ENCODE results near the gene KSR1.

KSR1 gene

DNA sequence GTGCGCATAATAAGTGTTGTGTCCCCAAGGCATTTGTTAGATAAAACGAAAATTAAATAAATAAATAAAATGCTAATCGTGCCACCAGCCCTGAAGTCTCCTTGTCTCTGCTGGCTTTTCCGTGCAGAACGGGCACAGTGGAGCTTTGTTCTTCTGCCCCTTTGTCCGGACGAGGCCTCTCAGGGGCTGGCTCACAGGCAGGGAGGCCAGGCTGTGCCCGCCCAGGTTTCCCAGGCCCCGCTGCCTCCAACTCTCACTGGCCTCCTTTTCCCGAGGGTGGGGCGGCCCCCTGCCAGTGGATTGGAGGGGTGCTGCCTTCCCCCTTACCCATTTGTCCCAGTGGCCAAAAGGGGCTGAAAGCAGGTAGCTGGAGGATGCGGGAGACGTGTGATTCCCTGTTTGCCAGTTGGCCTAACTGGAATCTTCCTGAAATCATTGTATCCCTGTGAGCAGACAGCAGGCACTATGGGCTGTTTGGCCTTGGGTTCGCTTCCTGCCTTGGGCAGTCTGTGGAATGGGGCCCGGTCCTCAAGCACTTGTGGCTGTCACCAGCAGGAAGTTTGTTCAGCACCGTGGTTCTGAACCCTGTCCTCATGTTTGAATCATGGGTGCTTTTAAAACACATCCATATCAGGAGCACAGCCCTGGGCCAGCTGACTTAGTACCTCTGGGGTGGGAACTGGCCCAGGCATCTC lies 64.4 kb downstream of the KSR1 start:
- no peak for DNase-seq

DNA sequence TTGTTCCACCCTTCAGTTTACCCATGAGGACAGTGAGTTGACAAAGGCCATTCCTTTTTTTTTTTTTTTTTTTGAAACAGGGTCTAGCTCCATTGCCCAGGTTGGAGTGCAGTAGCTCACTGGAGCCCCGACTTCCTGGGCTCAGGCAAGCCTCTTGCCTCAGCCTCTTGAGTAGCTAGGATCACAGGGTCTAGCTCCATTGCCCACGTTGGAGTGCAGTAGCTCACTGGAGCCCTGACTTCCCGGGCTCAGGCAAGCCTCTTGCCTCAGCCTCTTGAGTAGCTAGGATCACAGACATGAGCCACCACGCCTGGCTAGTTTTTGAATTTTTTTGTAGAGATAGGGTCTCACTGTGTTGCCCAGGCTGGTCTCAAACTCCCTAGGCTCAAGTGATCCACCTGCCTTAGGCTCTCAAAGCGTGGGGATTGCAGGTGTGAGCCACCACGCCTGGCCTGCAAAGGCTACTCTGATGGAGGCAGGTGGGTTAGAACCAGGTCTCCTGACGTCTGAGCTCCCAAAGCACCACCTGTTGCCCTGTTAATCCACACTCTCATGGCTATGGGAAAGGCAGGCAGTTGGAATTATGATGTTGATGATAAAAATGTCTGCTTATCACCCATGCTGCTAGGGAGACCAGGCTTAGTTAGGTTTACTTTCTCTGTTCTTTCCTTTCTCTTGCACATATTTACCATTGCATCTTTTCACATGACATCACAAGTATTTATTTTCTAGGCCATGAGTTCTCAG lies 65.2 kb downstream of the KSR1 start:
- no peak for DNase-seq

DNA sequence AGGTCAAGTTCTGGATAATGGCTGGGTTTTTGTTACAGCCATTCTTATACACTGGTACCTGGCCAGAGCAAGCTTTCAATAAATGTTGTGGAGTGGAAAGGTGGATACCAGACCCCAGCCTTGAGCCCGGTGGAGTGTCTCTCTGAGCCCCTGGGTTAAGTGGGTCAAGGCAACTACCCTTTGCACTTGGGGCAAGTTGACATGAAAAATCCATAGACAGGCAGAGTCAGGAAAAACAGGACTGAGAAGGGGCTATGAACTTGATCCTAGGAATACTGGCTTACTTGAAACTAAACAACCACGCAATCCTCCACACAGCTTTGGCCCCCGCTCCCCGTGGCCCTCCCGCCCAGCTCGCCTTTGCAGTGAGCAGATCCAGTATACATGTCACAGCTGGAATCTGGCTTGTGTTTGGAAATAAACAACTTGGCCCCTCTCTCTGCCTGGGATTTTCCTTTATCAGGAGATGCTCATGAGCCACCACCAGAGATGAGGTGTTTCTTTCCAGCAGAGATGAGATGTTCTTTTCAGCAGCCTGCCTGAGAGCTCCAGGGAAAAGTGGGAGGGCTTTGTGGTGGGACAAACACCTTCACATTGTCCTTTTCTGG lies 65.9 kb downstream of the KSR1 start:
- no peak for DNase-seq

DNA sequence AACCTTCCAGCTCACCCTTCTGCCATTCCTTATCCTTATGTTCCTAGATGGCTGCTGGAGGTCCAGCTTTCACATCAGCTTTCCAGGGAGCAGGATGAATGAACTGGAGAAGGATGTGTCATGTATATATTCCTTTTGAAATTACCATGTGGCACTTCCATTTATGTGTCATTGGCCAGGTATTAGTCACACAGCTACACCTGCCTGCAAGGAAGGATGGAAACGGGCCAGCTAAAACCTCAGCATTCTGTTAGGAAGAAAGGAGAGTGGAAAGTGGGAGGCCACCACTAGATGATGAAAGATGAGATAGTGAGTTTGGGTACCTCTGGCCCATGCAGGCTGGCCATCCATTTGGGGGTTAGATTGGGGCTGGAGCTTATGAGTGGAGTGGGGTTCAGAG lies 67.5 kb downstream of the KSR1 start:
- no peak for DNase-seq

DNA sequence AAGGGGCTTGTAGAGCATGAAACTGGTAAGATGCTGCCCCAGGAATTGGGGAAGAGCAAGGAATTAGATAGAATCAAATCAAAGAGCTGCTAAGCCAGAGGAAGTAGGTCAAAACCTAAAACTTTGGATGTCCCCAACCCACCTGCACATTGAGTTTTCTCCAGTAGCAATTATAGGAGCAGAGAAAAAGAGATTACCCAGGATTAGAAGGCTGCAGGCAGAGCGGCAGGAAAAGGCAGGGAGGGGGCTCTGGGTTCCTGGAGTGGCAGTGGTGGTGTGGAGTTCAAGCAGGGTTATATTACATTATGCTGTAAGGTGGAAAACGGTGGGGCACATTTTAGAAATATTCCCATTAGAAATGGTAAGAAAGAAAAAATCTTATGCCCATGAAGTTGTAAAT lies 68.3 kb downstream of the KSR1 start:
- DNase-seq = no peak

DNA sequence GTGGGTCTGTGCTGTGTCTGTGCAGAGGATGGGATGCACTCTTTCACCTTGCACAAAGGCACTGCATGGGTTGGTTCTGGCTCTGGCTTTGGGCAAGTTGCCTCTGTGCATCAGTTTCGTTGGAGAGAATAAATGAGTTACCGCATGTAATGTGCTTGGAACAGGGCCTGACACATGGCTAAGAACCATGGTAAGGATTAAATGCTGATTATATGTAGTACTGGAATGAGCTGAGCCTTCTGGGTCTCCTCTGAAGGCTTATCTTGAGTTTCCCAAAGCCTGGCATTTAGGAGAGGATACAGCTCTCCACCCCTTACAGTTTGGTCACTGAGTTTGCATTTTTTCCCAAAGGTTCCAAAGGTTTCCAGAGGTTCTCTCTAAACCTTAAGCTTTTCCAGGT lies 69.1 kb downstream of the KSR1 start:
- no peak for DNase-seq

DNA sequence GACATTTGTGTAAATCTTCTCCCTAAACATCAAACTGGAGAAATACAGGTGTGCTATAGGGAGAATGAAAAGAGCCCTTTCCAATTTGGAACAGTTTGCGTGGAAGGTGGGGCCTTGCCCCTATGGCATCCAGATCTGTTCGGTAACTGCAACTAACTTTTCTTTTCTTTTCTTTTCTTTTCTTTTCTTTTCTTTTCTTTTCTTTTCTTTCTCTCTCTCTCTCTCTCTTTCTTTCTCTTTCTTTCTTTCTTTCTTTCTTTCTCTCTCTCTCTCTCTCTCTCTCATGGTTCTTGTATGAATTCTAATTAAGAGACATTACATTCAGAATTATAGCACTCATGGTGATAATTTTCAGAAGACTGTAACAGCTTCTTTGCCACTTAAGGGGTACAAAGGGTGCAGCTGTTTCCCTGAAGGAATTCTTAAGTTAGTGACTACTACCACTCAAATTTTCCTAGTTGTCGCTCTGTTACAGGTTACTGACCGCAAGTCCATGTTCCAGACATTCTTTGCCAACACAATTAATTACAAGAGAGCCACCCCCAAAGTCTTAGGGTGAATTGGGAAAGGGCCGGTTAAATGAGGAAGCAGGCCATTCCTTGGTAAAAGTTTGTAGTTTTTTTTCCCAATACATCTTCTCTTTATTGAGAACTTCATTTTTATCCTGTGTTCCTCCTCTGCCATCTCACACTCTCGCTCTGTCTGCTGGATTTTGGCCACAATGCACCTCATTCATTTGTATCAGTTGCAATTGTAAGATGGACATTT lies 69.8 kb downstream of the KSR1 start:
- no peak for DNase-seq

DNA sequence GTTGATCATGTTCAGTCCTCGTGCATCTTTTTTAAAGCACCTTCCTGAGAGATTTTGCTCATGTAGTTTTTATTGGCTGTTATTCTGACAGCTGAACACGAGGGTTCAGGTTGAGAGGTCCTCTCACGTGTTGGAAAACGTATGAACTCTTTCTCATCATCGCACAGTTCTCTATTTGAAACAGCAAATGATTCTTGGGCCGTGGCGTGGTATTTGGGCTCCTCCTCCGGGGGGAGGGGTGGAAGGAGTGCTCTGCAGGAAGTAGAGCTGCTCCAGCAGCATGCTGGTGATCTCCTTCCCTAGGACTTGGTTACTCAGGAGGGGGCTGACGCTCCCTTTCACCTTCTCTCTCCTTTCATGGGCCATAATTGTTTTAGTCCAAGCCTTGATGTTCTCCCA lies 70.4 kb downstream of the KSR1 start:
- no peak for DNase-seq

DNA sequence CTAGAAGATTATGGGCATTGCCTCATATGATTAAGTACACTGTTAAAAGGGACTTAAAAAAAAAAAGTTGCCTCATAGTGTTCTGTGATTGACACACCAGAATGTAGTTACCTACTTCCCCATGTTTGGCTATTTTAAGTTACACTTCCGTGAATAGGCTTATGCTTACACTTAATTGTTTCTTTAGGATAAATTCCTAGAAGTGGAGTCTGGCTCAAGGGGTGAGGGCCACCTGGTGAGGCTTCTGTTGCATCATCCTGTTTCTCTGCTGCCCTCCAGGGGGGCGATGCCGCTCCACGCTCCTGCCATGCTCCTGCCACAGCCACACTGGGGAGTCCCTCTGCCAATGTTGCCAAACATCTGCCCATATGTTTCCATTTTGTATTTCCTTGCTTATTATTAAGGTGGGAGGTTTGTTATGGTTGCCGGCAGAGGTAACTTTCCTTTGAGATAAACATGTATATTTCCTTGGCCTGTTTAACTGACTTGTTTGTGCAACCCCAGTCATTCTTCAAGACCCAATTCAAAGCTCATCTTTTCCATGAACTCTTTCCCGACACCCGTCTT lies 73.1 kb downstream of the KSR1 start:
- no peak for DNase-seq

DNA sequence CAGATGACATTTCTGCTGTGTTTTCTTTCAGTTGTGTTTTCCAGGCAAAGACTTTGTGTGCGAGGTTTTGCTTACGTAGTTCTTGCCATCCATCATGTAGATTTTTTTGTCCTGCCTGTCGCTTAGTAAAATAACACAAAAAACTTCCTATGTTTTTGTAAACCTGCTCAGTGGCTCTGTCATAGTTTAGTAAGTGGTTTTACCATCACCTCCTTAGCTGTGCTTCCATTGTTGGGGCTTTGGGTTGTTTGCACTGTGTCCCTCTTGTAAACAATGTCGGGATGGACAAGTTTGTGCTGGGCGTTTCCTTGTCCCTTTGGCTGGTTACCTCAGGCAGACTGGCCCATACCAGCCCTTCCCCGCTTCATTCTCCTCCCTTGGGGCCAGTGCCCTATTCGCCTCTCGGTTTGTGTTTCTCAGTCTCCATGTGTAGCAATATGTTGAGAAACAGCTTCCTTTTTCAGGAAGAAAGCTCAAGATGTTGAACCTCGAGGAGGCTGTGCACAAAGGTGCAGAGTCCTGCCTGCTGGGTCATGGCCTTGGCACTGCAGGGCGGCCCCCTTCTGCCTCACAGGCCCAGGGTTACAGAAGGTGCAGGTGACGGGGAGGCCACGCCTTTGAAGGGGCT lies 74.6 kb downstream of the KSR1 start:
- DNase-seq = no peak

DNA sequence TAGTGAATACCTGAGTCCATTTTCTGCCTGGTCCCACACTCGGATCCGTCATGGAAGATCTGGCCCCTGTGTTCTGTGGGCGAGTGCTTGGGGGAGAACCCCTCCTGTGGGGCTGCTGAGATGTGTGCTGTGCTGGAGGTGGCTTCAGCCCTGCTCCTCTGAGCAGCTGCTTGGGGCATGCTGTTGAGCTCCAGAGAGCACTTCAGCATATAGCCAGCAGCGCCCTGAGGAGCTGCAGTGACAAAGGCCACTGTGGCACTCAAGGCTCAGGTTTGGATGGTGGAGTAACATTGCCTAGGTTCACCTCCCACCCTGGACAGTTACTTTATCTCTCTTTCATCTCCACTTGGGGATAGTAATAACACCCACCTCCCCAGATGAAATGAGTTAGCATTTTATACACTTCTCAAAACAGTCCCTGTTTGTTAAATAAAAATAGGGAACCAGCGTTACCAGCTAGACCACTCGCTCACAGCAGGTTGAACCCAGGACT lies 75.3 kb downstream of the KSR1 start:
- no peak for DNase-seq

DNA sequence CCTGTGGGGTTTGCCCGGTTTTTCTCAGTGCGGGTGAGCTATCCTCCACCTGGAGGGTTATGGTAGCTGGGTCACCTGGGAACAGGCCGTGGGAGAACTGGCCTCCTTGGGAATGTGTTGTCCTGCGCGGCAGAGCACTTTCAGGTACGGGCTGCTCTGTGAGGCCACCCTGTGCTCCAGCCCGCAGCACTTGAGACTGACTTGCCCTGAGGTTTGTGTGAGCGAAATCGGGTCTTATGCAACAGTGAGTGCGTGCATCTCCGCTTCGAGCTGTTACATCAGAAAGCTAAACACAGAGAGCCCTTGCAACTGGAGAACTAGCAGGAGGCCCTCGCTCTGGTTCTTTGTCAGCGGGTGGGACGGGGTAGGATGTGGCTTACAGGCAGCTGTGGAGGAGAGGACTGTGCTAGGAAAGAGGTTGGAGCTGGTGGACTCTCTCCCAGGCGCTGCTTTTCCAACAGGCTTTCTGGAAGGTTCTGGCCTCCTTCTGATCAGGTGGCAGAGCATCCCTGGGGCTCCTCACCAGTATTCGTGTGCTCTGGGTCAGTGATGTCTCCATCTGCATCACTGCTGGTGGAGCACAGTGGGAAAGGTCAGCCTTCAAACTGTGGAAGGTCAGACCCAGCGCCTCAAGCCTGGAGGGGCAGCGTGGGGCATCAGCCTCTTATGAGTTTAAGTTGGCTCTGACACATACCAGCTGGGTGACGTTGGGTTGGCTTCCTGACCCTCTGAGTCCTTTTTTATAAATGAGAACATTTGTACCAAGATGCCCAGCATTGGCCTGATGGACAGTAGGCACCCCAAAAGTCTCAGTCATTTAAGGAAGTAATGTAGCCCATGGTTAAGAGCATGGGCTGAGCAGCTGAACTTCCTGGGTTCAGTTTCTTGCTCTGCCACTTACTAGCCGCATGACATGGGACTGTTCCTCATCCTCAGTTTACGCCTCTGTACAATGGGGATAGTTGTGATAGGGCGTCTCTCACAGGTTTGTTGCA lies 76.3 kb downstream of the KSR1 start:
- DNase-seq = no peak

DNA sequence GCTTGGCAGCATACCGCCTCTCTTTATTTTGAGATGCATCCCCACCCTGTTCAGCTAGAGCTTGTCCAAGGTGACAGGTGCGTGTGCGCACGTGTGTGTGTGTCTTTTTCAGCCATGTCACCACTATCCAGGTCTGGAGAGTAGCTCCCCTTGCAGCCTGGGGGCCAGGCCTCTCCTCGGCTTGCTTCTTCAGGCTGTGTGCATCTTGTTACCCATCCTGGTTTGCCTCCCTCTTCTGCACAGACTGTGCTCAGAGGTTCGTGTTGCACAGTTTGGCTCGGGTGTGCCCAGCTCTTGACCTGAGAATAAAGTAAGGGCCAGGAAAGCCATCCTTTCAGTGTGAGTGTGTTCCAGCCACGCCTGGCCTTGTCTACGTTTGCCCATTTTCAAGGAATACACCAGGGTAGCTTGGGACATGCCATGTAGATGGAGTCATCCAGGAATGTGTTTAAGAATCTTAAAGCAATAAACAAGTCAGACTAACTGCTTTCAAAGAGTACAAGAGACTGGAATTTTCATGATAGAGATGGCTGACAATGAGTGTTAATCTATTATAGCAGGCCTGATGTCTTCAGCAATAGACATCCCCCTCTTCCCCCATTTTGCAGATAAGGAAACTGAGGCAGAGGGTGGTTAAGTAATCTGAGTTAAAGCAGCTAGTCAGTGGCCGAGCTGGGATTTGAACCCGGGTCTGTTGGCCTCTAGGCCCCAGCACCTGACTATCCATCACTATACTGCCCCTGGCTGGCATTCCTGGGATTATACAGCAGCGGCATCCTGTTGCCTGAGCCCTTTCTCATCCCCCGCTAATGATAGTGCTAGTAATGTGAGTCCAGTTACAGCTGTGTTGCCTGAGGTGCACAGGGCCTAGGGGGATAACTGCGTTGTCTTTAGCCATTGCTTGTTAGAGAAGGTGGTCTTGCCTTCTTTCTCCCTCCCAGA lies 77.9 kb downstream of the KSR1 start:
- DNase-seq = no peak

DNA sequence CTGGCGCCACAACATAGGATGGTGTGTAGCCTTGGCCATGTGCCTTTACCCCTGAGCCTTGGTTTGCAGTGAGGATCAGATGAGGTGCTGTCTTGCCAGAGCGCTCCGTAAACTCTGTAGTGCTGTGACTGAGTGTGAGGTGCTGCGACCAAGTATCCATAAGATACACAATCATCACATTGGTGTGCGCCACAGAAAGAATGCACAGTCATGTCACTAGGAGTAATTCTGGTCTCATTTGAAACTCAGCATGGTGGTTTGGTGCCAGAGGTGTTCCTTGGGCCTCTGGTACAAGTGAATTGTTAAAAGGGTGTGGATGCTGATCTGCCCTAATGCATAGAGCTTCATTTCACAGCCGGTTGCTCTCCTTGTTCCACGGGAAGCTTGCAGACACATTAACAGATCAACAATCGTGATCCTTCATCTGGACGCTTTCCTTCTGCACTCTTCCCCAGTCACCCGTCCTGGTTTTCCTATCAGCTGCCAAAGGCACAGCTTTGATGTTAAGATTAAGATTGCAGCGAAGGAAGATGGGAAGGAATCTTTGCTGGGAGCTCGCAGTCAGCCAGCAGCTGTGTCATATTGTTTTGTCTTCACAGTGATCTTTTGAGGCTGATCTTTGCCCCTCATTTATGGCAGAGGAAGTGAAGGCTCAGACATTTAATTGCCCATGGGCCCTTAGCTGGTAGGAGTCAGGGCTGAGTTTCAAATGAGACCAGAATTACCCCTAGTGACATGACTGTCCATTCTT lies 79.1 kb downstream of the KSR1 start:
- DNase-seq = no peak

DNA sequence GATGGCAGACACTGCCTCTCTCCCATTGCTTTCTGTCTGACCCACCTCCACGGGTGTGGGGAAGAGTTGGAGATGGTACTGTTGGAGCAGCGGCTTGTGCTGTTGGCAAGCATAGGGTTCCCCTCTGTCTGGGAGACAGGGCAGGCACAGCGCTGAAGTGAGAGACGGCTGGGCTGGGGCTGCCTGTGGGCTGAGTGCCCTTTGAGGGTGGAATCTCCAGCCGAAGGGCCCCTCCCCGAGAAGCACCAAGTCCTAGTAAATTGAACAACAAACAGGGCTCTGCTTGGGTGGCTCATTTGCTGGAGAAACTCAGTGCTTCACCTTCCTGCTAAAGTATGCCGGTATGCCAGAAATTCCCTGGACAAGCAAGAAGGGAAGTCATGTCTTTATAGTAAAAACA lies 79.7 kb downstream of the KSR1 start:
- DNase-seq = no peak

DNA sequence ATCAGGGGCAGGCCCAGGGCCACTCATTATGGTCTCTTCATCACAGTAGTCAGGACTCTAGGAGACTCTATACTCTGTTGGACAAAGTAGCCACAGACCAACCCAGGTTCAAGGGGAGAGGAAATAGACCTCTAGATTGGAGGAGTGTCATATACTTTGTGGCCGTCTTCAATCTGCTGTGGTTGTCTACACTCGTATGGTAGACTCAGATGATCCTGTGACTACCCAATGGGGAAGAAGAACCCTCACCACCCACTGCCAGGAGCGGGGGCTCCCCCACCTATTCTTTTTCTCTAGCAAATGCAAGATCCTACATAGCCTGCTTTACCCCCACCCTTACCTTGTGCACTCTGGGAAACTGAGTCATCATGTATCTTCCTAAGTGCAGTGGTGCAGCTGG lies 80.5 kb downstream of the KSR1 start:
- DNase-seq = no peak

DNA sequence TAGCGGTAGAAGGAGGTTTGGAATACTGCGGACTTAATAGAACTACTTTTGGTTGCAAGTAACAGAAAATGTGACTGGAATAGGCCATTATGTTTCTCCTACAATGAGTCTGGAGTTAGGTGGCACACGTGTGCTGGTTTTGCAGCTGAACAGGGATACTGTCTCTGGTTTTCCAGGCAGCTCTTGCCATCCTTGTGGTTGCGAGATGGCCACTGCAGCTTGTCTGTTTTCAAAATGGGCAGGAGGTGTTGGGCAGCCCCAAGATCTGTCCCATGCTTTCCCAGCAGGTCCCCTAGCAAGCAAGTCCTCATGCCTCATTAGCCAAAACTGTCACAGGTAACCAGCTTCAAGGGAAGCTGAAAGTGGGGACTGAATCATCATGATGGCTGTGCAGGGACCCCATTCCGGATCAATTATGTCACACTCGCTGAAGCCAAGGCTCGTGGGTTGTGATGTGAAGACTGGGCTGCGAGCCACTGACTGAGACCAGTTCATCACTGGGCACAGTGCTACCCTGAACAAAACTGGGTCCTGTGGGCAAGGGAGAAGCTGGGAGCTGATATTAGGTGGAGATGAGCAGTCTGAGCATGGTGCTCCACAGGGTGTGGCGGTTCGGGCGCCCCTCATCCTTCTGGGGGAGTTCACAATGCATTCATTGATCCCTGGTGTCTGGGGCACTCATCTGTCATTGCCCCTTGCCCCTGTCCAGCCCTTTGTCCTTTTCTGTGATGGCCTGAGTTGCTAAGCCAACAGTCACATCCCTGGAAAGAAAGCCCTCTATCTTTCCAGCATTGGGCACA lies 82.1 kb downstream of the KSR1 start:
- DNase-seq = no peak

DNA sequence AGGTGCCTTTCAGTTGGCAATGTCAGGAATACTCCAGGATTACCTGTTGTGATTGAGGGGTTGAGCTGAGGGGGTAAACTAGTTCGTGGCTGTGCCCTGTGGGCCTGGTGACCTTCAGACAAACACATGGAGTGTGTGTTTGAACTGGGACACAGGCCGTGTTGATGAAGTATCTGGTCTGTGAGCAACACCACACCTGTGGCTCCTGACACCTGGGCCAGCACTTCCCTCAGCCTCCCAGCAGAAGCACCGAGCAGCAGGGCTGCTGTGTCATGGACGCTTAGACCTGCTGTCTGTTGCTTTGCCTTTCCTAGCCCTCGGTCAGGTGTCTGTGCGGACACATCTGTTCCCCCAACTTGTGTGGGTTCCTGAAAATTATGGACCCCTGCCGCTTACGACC lies 82.9 kb downstream of the KSR1 start:
- DNase-seq = no peak

Measured in activated CD4-positive, alpha-beta T cell treated with anti-CD3 and anti-CD28 coated beads, Interleukin-2, amount 50 U/mL, for 1 hour (primary cell).